Activated CD8-positive, alpha-beta memory T cell treated with anti-CD3 and anti-CD28 coated beads, Interleukin-2, amount 10 ng/mL, durations not matched to agents 7 days and 5 days (primary cell): Measurements from ENCODE around the gene ADAMTS16. TPM values are rescaled to one million over a fixed set of nuclear protein-coding genes. Genes with fewer than 3 reads are reported as not detected.

Experiments
- ATAC-seq: fragments of 150-1000 bp; cut with Tn5 transposase; one replicate; pipeline ENCODE4 v1.10.0; 2021; ENCODE audit warnings: moderate library complexity
- CTCF ChIA-PET: fragments of 350-600 bp; sonication (Branson Sonifier 250); formaldehyde crosslinking; loops from one replicate; lab custom pipeline; 2021; ENCODE audit warnings: antibody characterized with exemption; lab: Charles Lee
- DNase-seq: peaks from one replicate; pipeline ENCODE4 v3.0.0-alpha.2; 2020
- H3K27ac Mint-ChIP-seq: one replicate; pipeline ENCODE4 v1.8.0; 2021; ENCODE audit warnings: mild to moderate bottlenecking, mixed read lengths
- H3K27me3 Mint-ChIP-seq: one replicate; pipeline ENCODE4 v1.8.0; 2021; ENCODE audit warnings: mixed read lengths
- H3K36me3 Mint-ChIP-seq: one replicate; pipeline ENCODE4 v1.8.0; 2021; ENCODE audit warnings: mild to moderate bottlenecking, mixed read lengths
- H3K4me1 Mint-ChIP-seq: one replicate; pipeline ENCODE4 v1.8.0; 2021; ENCODE audit warnings: mixed read lengths
- H3K4me3 Mint-ChIP-seq: one replicate; pipeline ENCODE4 v1.8.0; 2021; ENCODE audit warnings: mild to moderate bottlenecking, moderate library complexity, mixed read lengths
- H3K9me3 Mint-ChIP-seq: one replicate; pipeline ENCODE4 v1.8.0; 2022; ENCODE audit warnings: low read depth, mixed read lengths
- total RNA-seq, 2 experiments: library from RNA; stranded (reverse); gene quantifications; one replicate each; pipeline ENCODE4 v1.2.3, GENCODE V29; 2021

Gene ADAMTS16
- total RNA-seq, 2 experiments from 2014 or later: not detected

DNA sequence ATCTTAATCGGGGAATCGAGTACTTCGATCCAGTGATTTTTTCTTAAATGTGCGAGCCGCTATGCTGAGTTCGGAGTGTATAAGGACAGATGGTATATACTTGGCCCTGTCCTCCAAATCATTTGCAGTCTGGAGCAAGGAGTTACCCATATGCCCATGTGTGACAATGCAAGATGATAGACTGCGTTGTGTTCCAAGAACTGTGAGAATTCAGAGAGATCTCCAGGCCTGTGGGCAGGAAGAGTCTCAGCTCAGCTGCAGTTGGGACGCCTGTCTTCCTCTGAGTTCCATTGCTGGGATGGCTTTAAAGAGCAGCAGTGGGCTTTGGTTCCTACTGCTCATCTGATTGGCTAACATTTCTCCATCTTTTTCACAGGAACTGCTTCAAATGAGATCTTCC, 106.6 kb downstream of the ADAMTS16 start:
- Mint-ChIP-seq H3K4me3 (no peak overlapping the region), H3K4me1 (no peaks in the 10 kb centered on the region), H3K9me3 (no peaks in the 10 kb centered on the region), H3K27me3 (no peaks in the 10 kb centered on the region), H3K36me3 (no peaks in the 10 kb centered on the region), H3K27ac (no peak overlapping the region)
- CTCF ChIA-PET: no interaction called here
- ATAC-seq: no peak
- DNase-seq: no peak

DNA sequence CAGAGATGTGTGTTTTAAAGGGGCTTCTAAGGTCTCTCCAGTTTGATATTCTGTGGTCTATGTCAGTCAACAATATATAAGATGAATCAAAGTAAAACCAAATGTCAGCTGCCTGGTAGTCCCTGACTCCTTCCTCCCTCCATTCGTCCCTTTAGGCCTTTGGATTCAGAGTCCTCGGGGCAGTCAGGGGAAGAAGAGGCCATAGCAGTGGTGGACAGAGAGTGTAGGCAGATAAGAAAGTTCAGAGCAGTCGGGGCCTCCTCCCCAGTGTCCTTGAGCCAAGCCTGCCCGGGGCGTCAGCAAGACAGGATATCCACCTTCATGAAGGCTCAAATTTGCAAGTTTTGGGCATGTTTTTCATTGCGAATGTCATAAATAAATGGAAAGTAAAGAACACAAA, 110.6 kb downstream of the ADAMTS16 start:
- CTCF ChIA-PET: no interaction called here
- H3K4me1 Mint-ChIP-seq: no peaks in the 10 kb centered on the region
- DNase-seq: no peak
- no peak for ATAC-seq
- no peaks in the 10 kb centered on the region for H3K27me3 Mint-ChIP-seq
- H3K9me3 Mint-ChIP-seq: peaks cover 8% of the 10 kb centered on the region
- no peak overlapping the region for H3K4me3 Mint-ChIP-seq
- H3K36me3 Mint-ChIP-seq: no peaks in the 10 kb centered on the region
- no peak overlapping the region for H3K27ac Mint-ChIP-seq

DNA sequence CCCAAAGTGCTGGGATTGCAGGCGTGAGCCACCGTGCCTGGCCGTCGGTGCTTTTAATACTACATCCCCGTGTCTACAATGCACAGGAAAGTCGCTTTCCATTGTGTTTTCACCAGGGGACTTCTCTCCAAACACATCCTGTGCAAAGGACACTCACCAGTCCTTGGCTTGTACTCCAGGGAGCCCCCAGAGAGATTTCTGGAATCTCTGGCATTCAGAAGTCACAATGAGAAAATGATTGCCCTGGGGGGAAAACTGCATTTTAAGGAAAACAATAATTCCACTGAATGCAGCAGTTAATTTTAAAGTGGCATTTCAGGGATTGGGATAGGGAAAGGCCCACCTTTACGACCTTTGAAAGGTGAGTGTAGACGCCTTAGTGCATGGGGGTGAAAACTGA, 112.0 kb downstream of the ADAMTS16 start:
- no peak overlapping the region for H3K27ac Mint-ChIP-seq
- H3K4me3 Mint-ChIP-seq: no peak overlapping the region
- CTCF ChIA-PET: no interaction called here
- ATAC-seq: no peak
- H3K4me1 Mint-ChIP-seq: no peaks in the 10 kb centered on the region
- no peaks in the 10 kb centered on the region for H3K27me3 Mint-ChIP-seq
- no peak for DNase-seq
- no peaks in the 10 kb centered on the region for H3K36me3 Mint-ChIP-seq
- H3K9me3 Mint-ChIP-seq: peaks cover 9% of the 10 kb centered on the region

DNA sequence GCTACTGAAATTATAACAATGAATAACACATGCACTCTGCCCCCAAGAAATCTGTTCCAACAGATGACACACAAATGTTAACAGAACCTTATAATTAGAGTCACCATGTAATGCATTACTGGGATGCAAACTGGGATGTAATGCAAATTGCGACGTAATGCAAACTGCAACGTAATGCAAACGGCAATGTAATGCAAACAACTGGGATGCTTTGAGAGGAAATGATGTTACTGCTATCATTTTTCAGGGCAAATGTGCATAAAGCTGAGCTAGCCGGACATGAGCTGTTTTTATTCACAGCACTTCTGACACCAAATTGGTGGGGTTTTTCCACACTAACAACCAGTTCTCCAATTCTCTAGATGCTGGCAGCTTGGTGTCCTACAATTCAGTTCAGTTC, 117.2 kb downstream of the ADAMTS16 start:
- CTCF ChIA-PET: no interaction called here
- H3K27ac Mint-ChIP-seq: no peak overlapping the region
- no peak overlapping the region for H3K4me3 Mint-ChIP-seq
- no peaks in the 10 kb centered on the region for H3K36me3 Mint-ChIP-seq
- ATAC-seq (no peak), DNase-seq (no peak)
- no peaks in the 10 kb centered on the region for H3K27me3 Mint-ChIP-seq
- H3K4me1 Mint-ChIP-seq: no peaks in the 10 kb centered on the region
- peaks cover 9% of the 10 kb centered on the region for H3K9me3 Mint-ChIP-seq

DNA sequence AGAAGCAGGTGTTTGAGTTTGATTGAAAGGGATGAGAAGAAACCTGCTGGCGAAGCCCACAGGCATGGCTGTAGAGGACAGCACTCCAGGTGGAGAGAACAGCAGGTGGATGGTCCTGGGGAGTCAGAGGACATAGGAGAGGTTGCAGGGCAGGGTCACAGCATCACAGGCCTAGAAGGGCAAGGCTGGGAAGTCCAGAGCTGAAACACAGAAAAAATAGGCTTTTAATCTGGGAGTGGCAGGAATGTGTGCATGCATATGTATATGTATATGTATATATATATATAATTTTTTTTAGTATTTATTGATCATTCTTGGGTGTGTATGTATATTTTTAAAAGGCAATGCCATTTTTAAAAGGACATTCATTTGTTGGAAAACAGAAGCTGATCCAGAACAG, 118.4 kb downstream of the ADAMTS16 start:
- DNase-seq (no peak), ATAC-seq (no peak)
- H3K4me3 Mint-ChIP-seq: no peak overlapping the region
- no peaks in the 10 kb centered on the region for H3K4me1 Mint-ChIP-seq
- H3K9me3 Mint-ChIP-seq: peaks cover 9% of the 10 kb centered on the region
- H3K27ac Mint-ChIP-seq: no peak overlapping the region
- CTCF ChIA-PET: no interaction called here
- no peaks in the 10 kb centered on the region for H3K36me3 Mint-ChIP-seq
- H3K27me3 Mint-ChIP-seq: no peaks in the 10 kb centered on the region

DNA sequence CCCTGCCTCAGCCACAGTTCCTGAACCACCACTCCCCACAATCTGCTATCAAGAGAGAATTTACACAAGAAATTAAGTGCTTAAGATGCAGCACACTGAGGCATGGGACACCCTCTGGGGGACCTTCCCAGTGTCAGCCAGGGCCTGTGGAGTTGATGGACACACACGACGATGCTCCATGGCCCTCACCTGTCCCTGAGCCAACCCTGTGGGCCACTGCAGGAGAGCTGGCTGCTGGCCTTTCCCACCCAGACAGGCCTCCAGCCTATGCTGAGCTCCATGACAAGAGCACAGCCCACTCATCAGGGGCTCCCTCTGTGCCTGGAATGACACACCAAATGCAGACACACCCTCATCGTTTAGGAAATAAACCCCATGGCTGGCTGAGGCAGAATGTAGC, 124.6 kb downstream of the ADAMTS16 start:
- no peak overlapping the region for H3K27ac Mint-ChIP-seq
- CTCF ChIA-PET: no interaction called here
- peaks cover 2% of the 10 kb centered on the region for H3K9me3 Mint-ChIP-seq
- DNase-seq (no peak), ATAC-seq (no peak)
- no peaks in the 10 kb centered on the region for H3K36me3 Mint-ChIP-seq
- no peaks in the 10 kb centered on the region for H3K4me1 Mint-ChIP-seq
- no peak overlapping the region for H3K4me3 Mint-ChIP-seq
- H3K27me3 Mint-ChIP-seq: no peaks in the 10 kb centered on the region

DNA sequence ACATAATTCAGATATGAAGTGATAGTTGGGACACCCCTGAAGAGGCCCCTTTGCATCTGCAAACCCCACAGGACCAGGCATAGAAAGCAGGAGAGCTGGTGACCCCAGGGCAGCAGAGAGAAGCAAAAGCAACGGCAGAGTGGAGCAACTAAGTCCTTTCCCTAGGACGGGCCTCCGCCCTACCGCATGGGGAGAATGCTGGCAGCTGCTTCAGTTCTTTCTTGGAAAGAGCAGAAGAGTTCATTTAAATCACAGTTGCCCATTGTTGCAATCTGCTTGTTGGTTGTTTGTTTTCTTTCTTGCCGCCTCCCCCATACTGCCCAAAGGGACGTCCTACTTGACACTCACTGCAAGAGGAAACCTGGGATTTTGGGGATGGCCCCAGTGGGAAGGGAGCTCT, 126.2 kb downstream of the ADAMTS16 start:
- Mint-ChIP-seq H3K27ac (no peak overlapping the region), H3K27me3 (no peaks in the 10 kb centered on the region), H3K9me3 (peaks cover 2% of the 10 kb centered on the region), H3K4me3 (no peak overlapping the region), H3K36me3 (no peaks in the 10 kb centered on the region), H3K4me1 (no peaks in the 10 kb centered on the region)
- CTCF ChIA-PET: no interaction called here
- no peak for ATAC-seq
- no peak for DNase-seq

DNA sequence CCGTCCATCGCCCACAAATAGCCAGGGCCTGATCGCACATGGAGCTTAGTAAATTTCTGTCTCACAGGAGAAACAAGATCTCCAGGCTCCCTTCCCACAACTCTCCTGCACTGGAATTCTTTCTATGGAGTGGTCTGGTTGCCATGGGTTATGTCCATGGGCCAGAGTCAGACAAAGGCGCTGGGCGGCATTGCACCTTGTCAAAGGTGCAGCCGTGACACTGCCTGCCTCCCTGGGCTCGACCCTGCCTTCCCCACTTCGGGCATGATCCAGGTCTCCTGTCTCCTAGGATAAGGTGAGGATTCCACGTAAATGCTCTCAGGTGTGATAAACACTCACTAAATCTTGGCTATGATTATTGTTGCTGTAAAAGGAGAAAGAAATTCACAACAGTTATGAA, 130.0 kb downstream of the ADAMTS16 start:
- no peaks in the 10 kb centered on the region for H3K4me1 Mint-ChIP-seq
- no peak overlapping the region for H3K4me3 Mint-ChIP-seq
- no peak for DNase-seq
- CTCF ChIA-PET: no interaction called here
- H3K27me3 Mint-ChIP-seq: no peaks in the 10 kb centered on the region
- H3K36me3 Mint-ChIP-seq: no peaks in the 10 kb centered on the region
- ATAC-seq: no peak
- peaks cover 2% of the 10 kb centered on the region for H3K9me3 Mint-ChIP-seq
- H3K27ac Mint-ChIP-seq: no peak overlapping the region

DNA sequence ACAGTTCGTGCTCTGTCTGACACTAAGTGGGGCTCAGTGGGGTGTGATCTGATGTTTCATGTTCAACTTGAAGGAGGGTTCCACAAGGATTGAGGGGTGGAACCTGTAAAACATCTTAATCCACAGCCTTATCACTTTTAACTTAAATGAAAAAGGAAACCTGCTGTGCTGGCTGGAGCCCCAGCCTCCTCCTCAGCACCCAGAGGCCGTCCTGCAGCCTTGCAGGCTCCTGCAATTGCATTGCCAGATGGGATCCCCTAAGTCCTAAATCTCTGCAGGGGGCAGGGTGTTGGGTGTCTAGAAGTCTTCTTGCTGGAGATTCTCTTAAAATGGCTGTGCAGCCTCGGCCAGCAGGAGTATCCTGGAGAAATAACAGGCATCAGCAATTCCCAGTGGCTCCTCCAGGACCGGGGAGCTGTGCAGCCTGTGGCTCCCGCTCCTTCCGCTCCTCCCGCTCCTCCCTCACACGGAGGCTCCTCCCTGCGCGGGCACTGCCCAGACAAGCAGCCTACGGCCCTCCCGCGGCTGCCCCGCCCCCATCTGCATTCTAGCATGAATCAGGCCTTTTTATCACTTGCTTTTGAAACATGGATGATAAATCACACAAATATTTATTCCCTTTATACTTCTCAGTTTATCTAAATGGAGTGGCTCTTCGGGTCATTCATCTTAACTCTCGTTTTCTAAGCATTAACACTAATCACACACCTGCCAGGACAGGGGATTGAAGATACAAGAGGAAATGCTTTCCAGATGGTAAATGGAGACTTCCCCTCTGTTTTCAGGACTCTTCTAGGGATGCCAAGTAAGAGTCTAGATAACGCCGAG, 131.0 kb downstream of the ADAMTS16 start:
- no peaks in the 10 kb centered on the region for H3K36me3 Mint-ChIP-seq
- H3K4me1 Mint-ChIP-seq: no peaks in the 10 kb centered on the region
- no peak for DNase-seq
- no peak for ATAC-seq
- H3K27ac Mint-ChIP-seq: no peak overlapping the region
- H3K9me3 Mint-ChIP-seq: peaks cover 2% of the 10 kb centered on the region
- CTCF ChIA-PET: no interaction called here
- no peak overlapping the region for H3K4me3 Mint-ChIP-seq
- H3K27me3 Mint-ChIP-seq: no peaks in the 10 kb centered on the region

DNA sequence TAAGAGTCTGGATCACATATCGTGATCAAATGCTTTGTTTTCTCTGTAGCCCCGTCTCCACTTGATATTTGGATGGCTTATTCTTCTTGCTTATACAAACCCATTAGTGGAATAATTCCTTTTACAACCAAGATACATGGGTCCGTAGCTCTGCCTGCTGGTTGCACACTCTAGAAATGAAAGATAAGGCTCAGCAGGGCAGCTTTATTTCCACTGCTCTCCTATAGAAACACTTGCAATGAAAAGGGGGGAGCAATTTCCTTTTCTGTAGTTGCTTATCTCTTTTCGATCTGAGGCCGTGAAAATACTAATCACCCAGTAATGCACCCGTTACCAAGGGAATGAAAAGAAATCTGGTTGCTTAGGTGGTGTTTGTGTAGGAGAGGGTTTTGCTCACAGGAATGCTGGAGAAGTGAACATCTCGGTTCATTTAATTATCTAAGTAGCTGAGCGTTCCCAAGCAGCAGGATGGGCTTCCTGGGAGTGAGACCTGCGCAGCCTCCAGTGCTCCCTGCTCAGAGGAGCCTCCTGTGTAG, 131.7 kb downstream of the ADAMTS16 start:
- DNase-seq (no peak), ATAC-seq (no peak)
- no peaks in the 10 kb centered on the region for H3K36me3 Mint-ChIP-seq
- CTCF ChIA-PET: no interaction called here
- no peaks in the 10 kb centered on the region for H3K9me3 Mint-ChIP-seq
- H3K27ac Mint-ChIP-seq: no peak overlapping the region
- no peak overlapping the region for H3K4me3 Mint-ChIP-seq
- H3K4me1 Mint-ChIP-seq: no peaks in the 10 kb centered on the region
- H3K27me3 Mint-ChIP-seq: no peaks in the 10 kb centered on the region

DNA sequence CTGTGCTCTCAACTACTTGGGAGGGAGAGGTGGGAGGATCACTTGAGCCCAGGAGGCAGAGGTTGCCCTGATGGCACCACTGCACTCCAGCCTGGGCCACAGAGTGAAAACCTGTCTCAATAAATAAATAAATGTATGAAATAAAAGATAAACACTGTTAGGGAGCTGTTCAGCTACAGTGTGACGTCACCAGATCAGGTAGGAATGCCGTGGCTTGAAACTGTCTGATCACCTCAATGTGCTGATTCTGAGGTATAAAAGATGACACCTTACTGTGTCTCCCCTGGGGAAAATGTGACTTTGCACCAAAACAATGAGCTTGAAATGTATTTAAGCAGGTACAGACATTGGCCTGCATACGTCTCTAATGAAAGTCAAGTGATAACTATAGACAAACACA, 133.3 kb downstream of the ADAMTS16 start:
- Mint-ChIP-seq H3K4me1 (no peaks in the 10 kb centered on the region), H3K9me3 (no peaks in the 10 kb centered on the region), H3K36me3 (no peaks in the 10 kb centered on the region), H3K27me3 (no peaks in the 10 kb centered on the region), H3K27ac (no peak overlapping the region), H3K4me3 (no peak overlapping the region)
- CTCF ChIA-PET: no interaction called here
- DNase-seq (peak; percentile 12), ATAC-seq (no peak)

DNA sequence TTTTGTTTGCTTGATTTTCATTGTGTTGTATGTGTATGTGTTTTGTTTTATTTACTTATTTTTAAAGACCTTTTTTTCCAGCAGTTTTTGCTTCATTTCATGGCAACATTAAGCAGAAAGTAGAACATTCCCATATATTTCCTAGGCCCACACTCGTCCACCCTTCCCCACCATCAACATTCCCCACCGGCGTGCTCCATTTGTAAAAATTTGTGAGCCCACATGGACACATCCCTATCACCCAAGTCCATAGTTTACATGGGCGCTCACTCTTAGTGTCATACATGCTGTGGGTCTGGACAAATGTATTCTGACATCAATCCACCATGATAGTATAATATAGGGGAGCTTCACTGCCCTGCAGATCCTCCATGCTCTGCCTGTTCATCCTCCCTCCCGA, 133.8 kb downstream of the ADAMTS16 start:
- DNase-seq: peak; percentile 22
- CTCF ChIA-PET: no interaction called here
- Mint-ChIP-seq H3K4me1 (no peaks in the 10 kb centered on the region), H3K4me3 (no peak overlapping the region), H3K27ac (no peak overlapping the region), H3K9me3 (no peaks in the 10 kb centered on the region), H3K27me3 (no peaks in the 10 kb centered on the region), H3K36me3 (no peaks in the 10 kb centered on the region)
- no peak for ATAC-seq

DNA sequence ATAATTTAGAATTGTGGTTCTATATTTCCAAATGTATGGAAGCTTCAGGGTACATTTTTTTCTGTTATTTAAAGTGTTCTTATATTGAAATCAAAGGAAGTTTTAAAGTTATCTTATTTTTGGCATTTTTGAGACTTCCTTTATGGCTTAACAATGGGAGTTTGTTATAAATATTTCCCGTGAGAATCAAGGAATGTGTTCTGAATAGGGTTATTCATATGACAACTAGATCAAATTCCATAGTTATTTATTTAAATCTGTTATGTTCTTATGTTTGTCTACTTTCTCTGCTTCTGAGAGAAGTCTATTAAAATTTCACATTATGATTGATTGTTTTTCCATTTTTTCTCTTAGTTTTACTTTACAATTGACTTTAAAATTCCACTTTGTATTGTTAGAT, 135.1 kb downstream of the ADAMTS16 start:
- DNase-seq: no peak
- H3K4me3 Mint-ChIP-seq: no peak overlapping the region

DNA sequence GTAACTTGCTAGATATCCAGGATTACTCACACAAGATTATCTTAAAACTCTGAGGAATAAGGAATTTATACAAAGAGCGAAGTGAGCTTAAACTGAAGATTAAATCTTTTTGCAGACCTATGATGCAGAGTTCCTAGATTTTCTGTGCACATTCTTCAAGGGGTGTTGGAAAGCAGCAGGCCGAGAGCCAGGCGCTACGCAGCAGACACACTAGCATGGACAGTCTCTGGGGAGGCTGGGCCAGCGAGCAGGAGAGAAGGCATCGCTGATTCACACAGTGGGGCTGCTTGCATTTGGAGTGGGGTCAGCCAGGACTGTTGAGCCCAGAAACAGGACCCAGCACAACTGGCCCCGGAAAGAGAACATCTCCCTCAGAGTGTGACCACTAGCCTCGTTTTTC, 136.3 kb downstream of the ADAMTS16 start:
- H3K4me3 Mint-ChIP-seq: no peak overlapping the region
- no peaks in the 10 kb centered on the region for H3K36me3 Mint-ChIP-seq
- DNase-seq (no peak), ATAC-seq (no peak)
- no peaks in the 10 kb centered on the region for H3K27me3 Mint-ChIP-seq
- no peak overlapping the region for H3K27ac Mint-ChIP-seq
- no peaks in the 10 kb centered on the region for H3K9me3 Mint-ChIP-seq
- no peaks in the 10 kb centered on the region for H3K4me1 Mint-ChIP-seq
- CTCF ChIA-PET: no interaction called here

More for the DNA sequence above, 135.1 kb downstream of the ADAMTS16 start:
- CTCF ChIA-PET: no interaction called here
- no peak for ATAC-seq
- no peaks in the 10 kb centered on the region for H3K9me3 Mint-ChIP-seq
- H3K4me1 Mint-ChIP-seq: no peaks in the 10 kb centered on the region
- no peak overlapping the region for H3K27ac Mint-ChIP-seq
- H3K36me3 Mint-ChIP-seq: no peaks in the 10 kb centered on the region
- H3K27me3 Mint-ChIP-seq: no peaks in the 10 kb centered on the region
